Cardiac fibroblast (primary cell): Measurements from ENCODE around the gene NHERF1.

Experiments used
- DNase-seq, 2 donors: peaks; one replicate each; pipeline versions ENCODE4 v3.0.0 to v3.0.0-alpha.2; 2010; ENCODE audit warnings: low read depth in 2 of 2
- H3K4me3 ChIP-seq, 2 donors: replicated peaks in 1 of 2; 1 replicate in 1 of 2; 2 replicates in 1 of 2; pipeline ENCODE4 v1.5.1; 2011; ENCODE audit warnings: low read depth in 2 of 2, low read length in 2 of 2, mild to moderate bottlenecking in 2 of 2, moderate library complexity in 1 of 2
- TF ChIP-seq, protein P1 (sequence below): IDR thresholded peaks from one replicate; pipeline ENCODE4 v1.5.1; 2011; ENCODE audit warnings: low read depth, mild to moderate bottlenecking, low read length, inconsistent platforms

The NHERF1 gene

GRCh38 chr17:74754832-74755231 is 6.4 kb downstream of the NHERF1 start:
- no peak for DNase-seq
- TF ChIP-seq, protein P1, sequence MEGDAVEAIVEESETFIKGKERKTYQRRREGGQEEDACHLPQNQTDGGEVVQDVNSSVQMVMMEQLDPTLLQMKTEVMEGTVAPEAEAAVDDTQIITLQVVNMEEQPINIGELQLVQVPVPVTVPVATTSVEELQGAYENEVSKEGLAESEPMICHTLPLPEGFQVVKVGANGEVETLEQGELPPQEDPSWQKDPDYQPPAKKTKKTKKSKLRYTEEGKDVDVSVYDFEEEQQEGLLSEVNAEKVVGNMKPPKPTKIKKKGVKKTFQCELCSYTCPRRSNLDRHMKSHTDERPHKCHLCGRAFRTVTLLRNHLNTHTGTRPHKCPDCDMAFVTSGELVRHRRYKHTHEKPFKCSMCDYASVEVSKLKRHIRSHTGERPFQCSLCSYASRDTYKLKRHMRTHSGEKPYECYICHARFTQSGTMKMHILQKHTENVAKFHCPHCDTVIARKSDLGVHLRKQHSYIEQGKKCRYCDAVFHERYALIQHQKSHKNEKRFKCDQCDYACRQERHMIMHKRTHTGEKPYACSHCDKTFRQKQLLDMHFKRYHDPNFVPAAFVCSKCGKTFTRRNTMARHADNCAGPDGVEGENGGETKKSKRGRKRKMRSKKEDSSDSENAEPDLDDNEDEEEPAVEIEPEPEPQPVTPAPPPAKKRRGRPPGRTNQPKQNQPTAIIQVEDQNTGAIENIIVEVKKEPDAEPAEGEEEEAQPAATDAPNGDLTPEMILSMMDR = no peak
- H3K4me3 ChIP-seq = no peak overlapping the region

- DNase-seq = no peak
- no peak overlapping the region for H3K4me3 ChIP-seq
- TF ChIP-seq, protein P1 = no peak
Measured at GRCh38 chr17:74755533-74755932, 7.1 kb downstream of the NHERF1 start.

DNA sequence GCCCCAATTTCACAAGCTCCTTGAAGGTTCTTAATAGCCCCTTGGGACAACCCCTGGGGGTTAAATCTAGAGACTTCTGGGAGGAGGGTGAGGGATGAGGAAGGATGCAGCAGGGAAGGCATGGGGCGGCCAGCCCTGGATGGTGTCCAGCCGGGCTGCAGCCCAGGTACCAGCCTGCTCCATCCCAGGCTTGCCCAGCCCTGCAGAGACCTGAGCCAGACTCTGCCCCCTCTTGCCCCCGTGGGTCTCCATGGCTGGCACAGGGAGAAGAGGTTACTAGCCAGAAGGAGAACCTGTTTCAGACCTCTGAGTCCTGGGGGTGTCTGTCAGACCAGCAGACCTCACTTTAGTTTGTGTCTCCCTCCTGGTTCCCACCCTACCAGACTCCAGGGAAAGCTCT is 8.5 kb downstream of the NHERF1 start:
- TF ChIP-seq, protein P1 = no peak
- H3K4me3 ChIP-seq = no peak overlapping the region
- no peak for DNase-seq

GRCh38 chr17:74757502-74757901 is 9.1 kb downstream of the NHERF1 start:
- DNase-seq = no peak
- H3K4me3 ChIP-seq = peak overlapping the region in 1 of 2 donors; percentile 8
- TF ChIP-seq, protein P1 = no peak

DNA sequence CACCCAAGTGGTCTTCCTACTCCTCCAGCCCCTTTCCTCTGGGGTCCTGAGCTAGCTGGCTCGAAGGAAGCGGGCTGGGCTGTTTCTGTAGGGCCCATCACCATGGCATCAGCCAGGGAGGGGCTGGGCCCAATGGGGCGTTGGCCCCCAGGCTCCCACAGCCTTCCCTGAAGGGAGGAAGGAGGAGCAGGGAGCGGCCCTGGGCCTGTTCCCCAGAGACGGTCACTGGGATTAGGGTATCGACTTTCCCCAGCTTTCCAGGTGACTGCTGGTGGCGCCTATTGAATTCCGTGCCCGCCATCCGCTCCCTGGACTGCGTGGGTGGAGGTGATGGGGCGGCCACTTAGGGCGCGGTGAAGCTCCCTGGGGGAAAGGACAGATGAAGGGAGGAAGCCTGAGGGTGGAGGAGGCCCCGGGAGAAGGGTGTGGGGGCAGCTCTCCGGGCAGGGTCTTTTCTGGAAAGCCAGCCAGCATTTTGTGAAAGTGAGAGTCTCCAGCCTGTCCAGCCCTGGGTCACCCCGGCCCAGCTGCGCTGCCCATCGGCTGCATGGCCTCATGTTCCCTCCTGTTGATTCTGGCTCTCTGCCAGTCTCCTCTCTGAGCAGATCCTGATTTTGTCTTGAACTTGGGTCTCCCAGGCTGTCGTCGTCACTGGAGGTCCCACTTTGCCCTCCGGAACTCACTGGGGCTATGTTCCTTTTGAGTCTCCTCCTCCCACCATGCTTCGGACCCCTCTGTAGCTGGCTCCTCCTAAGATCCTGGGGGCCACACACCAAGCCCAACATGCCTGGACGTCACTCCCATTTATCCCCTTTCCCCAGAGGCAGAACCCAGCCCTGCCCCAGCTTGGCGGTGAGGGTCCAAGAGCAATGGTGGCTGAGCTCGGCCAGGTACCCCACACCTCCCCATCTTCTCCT is 9.8 kb downstream of the NHERF1 start:
- TF ChIP-seq, protein P1 = no peak
- H3K4me3 ChIP-seq = no peak overlapping the region

DNA sequence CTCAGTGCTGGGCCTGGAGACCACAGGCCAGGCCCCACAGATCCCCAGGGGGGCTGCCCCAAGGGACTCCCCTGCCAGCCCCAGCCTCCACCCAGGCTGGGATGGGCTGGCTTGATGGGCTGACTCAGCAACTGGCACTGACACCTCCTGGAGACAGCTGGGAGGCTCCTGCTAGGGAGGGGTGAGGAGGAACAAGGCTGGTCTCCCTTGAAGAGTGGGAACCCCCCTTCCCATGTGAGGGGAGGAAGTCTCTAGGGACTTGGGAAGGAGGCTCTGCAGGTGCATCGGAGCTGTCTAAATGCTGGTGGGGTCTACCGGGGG is 10.4 kb downstream of the NHERF1 start:
- TF ChIP-seq, protein P1 = no peak
- no peak overlapping the region for H3K4me3 ChIP-seq
- DNase-seq = peak in 1 of 2 donors; percentile 48

More for the DNA sequence above, 9.8 kb downstream of the NHERF1 start:
- DNase-seq = peak; percentile 51 to 53
